ENCODE results near the gene TGM5.

- TF ChIP-seq CTCF (IDR thresholded peaks at IDR 0.05) (no peak), EZH2 (IDR thresholded peaks at IDR 0.05; ENCODE audit: borderline replicate concordance, insufficient read depth, low read depth, low read length, poor library complexity, severe bottlenecking) (no peak)
Measured at GRCh38 chr15:43229977-43230376, 36.8 kb downstream of the TGM5 start.
